HG02943 (cell line): Measurements from ENCODE around the gene CERT1.
"Not testable (repeated sequence)": the region's sequence is repeated elsewhere in the genome, so short reads cannot be mapped to it uniquely, and the experiment has no call there.

Source experiments
- ATAC-seq: cut with Tn5 transposase; IDR thresholded peaks from one replicate; pipeline ENCODE4 v1.9.1; 2021; ENCODE audit warnings: mild to moderate bottlenecking, low read depth, moderate library complexity; ENCODE audit not compliant: unreplicated experiment

CERT1 gene

GRCh38 chr5:75511435-75512382 is at the start of gene CERT1, which contains the start of gene POLK:
TSS of gene CERT1 (minus strand) at chr5:75511629. CDS start at chr5:75511207, 422 bp downstream.
TSS of gene POLK (plus strand) at chr5:75511891.
- peak; percentile 74 for ATAC-seq

GRCh38 chr5:75560655-75561054 is 49.2 kb upstream of the CERT1 start:
- not testable (repeated sequence) for ATAC-seq

GRCh38 chr5:75558981-75559632 is 47.7 kb upstream of the CERT1 start:
- ATAC-seq: no peak

- ATAC-seq: no peak
These were observed 46.8 kb upstream of the CERT1 start for GRCh38 chr5:75558221-75558620.

- no peak for ATAC-seq
These were observed 41.9 kb upstream of the CERT1 start for GRCh38 chr5:75553358-75553757.

GRCh38 chr5:75552764-75553163 is 41.3 kb upstream of the CERT1 start:
- no peak for ATAC-seq

GRCh38 chr5:75551471-75551870 is 40.0 kb upstream of the CERT1 start:
- ATAC-seq: no peak

GRCh38 chr5:75550597-75550996 is 39.2 kb upstream of the CERT1 start:
- ATAC-seq: no peak

- no peak for ATAC-seq
These were observed 36.4 kb upstream of the CERT1 start for GRCh38 chr5:75547812-75548211.

GRCh38 chr5:75546830-75547229 is 35.4 kb upstream of the CERT1 start:
- ATAC-seq: no peak

- ATAC-seq: no peak
These were observed 33.7 kb upstream of the CERT1 start for GRCh38 chr5:75545131-75545530.

GRCh38 chr5:75538211-75538610 is 26.8 kb upstream of the CERT1 start:
- ATAC-seq: no peak

GRCh38 chr5:75536694-75537360 is 25.4 kb upstream of the CERT1 start:
- ATAC-seq: no peak

- no peak for ATAC-seq
These were observed 24.7 kb upstream of the CERT1 start for GRCh38 chr5:75536147-75536546.

- ATAC-seq: no peak
These were observed 23.3 kb upstream of the CERT1 start for GRCh38 chr5:75534734-75535133.

- not testable (repeated sequence) for ATAC-seq
These were observed 22.3 kb upstream of the CERT1 start for GRCh38 chr5:75533716-75534115.

GRCh38 chr5:75532190-75532589 is 20.8 kb upstream of the CERT1 start:
- no peak for ATAC-seq

GRCh38 chr5:75529185-75529584 is 17.8 kb upstream of the CERT1 start:
- ATAC-seq: no peak

GRCh38 chr5:75526070-75526469 is 14.6 kb upstream of the CERT1 start:
- no peak for ATAC-seq

- ATAC-seq: no peak
These were observed 13.9 kb upstream of the CERT1 start for GRCh38 chr5:75525344-75525743.

- ATAC-seq: no peak
These were observed 13.2 kb upstream of the CERT1 start for GRCh38 chr5:75524591-75524990.
